Activated T-helper 1 cell treated with anti-CD3 and anti-CD28 coated beads, Interleukin-12 subunit alpha, Interleukin-12 subunit beta, Interleukin-2, Interleukin-4 antibody, amounts not matched to agents 30 ng/mL and 10 ng/mL and 1 ng/mL, durations not matched to agents 14 hours and 24 hours and 36 hours (primary cell): ENCODE results near the gene BNIPL. TPM values are rescaled to one million over a fixed set of nuclear protein-coding genes. Genes with fewer than 3 reads are reported as not detected.
A peak's percentile ranks its signal among the peaks of the same experiment; 100 is the strongest.

Experiments used
- DNase-seq: peaks from one replicate; pipeline ENCODE4 v3.0.0; 2021; ENCODE audit warnings: low spot score
- H3K27ac Mint-ChIP-seq: one replicate; pipeline ENCODE4 v1.8.0; 2021; ENCODE audit warnings: mild to moderate bottlenecking, mixed read lengths
- H3K27me3 Mint-ChIP-seq: one replicate; pipeline ENCODE4 v1.8.0; 2022; ENCODE audit warnings: mild to moderate bottlenecking, moderate library complexity, mixed read lengths; ENCODE audit not compliant: insufficient read depth
- H3K36me3 Mint-ChIP-seq: one replicate; pipeline ENCODE4 v1.8.0; 2021; ENCODE audit warnings: low read depth, mixed read lengths
- H3K4me1 Mint-ChIP-seq: one replicate; pipeline ENCODE4 v1.8.0; 2021; ENCODE audit warnings: low read depth, mixed read lengths
- H3K4me3 Mint-ChIP-seq: one replicate; pipeline ENCODE4 v1.8.0; 2021; ENCODE audit warnings: mild to moderate bottlenecking, moderate library complexity, mixed read lengths
- H3K9me3 Mint-ChIP-seq: one replicate; pipeline ENCODE4 v1.8.0; 2021; ENCODE audit warnings: mixed read lengths
- intact Hi-C: fragments of 100-400 bp; cut with micrococcal nuclease; formaldehyde crosslinking; loops from one replicate; pipeline ENCODE4 v1.15.1; 2024
- total RNA-seq: library from RNA; stranded (reverse); gene quantifications from 2 replicates; pipeline ENCODE4 v1.2.3, GENCODE V29; 2022

The BNIPL gene
- total RNA-seq, 1 donor from 2014 or later, result 0.70 TPM

GRCh38 chr1:151002051-151002450 is 34.3 kb upstream of the BNIPL start:
- Mint-ChIP-seq H3K4me3 (peak overlapping the region; percentile 45), H3K4me1 (peaks cover 57% of the 10 kb centered on the region), H3K36me3 (peaks cover 20% of the 10 kb centered on the region), H3K27ac (peak overlapping the region; percentile 61), H3K9me3 (no peaks in the 10 kb centered on the region), H3K27me3 (no peaks in the 10 kb centered on the region)
- no peak for DNase-seq
- intact Hi-C loops, result loop anchor here (10.0 kb wide), 1 partner anchor 127 kb away; the partner anchor contains the start of gene ARNT

DNA sequence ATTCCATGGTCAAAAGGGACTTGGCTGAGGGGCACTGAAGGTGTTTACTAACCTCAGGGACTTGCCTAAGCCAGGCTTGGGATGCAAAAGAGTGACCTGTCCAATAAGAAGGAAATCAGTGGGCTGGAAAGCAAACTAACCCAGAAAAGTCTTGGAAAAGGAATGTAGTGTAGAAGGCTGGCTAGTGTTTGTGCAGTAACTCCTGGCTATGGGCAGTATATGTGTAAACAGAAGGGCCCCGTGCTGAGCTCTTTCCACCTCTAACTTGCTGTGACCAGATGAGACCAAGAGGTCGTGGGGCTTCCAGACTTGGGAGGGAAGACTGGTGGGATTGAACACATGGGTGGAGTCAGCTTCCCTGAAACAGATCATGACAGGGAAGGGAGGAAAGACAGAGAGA is 33.8 kb upstream of the BNIPL start:
- DNase-seq, result no peak
- intact Hi-C loops, result loop anchor here (10.0 kb wide), 1 partner anchor 128 kb away; the partner anchor contains the start of gene ARNT
- H3K9me3 Mint-ChIP-seq, result no peaks in the 10 kb centered on the region
- H3K4me3 Mint-ChIP-seq, result peak overlapping the region; percentile 76
- peaks cover 18% of the 10 kb centered on the region for H3K36me3 Mint-ChIP-seq
- H3K27me3 Mint-ChIP-seq, result no peaks in the 10 kb centered on the region
- peak overlapping the region; percentile 74 for H3K27ac Mint-ChIP-seq
- peaks cover 63% of the 10 kb centered on the region for H3K4me1 Mint-ChIP-seq

DNA sequence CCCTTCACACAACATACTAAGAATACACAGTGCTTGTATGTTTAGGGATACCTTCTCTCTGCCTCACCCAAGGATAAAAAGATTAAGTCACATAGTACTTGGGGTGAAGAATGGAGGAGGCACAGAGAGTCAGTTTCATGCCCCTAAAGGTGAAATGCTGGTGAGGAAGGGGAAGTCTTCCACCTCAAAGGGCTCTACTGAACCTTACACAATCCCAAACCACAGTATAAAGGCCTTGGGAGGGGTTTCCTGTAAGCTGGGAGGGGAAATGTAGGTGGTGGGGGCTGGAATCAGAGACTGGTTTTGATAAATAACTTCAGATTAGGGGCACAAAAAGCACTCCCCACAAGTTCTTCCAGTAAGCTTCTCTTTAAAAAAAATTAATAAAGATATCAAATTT is 33.2 kb upstream of the BNIPL start:
- intact Hi-C loops, result loop anchor here (10.0 kb wide), 1 partner anchor 128 kb away; the partner anchor contains the start of gene ARNT
- Mint-ChIP-seq H3K27ac (peak overlapping the region; percentile 74), H3K9me3 (no peaks in the 10 kb centered on the region), H3K27me3 (no peaks in the 10 kb centered on the region), H3K4me3 (peak overlapping the region; percentile 76), H3K36me3 (peaks cover 18% of the 10 kb centered on the region), H3K4me1 (peaks cover 68% of the 10 kb centered on the region)
- no peak for DNase-seq

DNA sequence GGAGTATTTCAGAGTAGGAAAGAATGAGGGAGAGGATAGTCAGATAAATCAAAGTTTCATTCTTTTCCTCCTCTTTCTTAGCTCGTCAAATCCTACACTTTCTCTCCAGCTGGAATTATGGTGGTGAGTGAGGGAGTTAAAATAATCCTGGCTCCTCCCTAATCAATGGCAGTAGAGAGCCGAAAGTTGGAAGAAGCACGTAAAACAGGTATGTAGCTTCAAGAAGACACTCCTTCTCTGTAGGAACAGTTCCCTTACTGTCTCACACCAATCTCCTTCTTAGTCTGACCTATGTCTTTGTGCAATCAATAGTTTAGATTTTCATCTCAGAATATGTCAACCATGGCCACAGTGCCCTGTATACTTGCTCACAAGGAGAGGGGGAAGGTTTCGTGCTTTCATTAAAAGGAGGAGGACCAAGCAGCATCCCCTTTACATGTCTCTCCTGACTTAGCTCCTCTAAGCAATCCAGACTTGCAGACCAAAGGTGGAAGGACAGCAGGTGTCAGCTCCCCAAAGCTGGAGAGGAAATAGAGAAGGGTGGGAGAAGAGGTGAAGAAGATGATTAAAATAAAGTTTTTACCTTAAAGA is 30.6 kb upstream of the BNIPL start:
- intact Hi-C loops, result loop anchor here (1.0 to 10.0 kb wide), 4 partner anchors 27 to 519 kb away; partner anchors contain the start of genes ARNT and TARS2
- DNase-seq, result no peak
- Mint-ChIP-seq H3K9me3 (no peaks in the 10 kb centered on the region), H3K27me3 (no peaks in the 10 kb centered on the region), H3K4me1 (peaks cover 89% of the 10 kb centered on the region), H3K4me3 (peak overlapping the region; percentile 100), H3K36me3 (peaks cover 16% of the 10 kb centered on the region), H3K27ac (peak overlapping the region; percentile 96)

GRCh38 chr1:151006327-151007052 is 29.9 kb upstream of the BNIPL start, which contains the start of gene MINDY1:
TSS of gene MINDY1 (minus strand) at chr1:151006902. CDS start at chr1:151002617, 4,285 bp downstream.
- peak within 1 kb of the TSS; percentile 100 for H3K4me3 Mint-ChIP-seq
- no peaks in the 10 kb centered on the region for H3K9me3 Mint-ChIP-seq
- H3K27me3 Mint-ChIP-seq, result no peaks in the 10 kb centered on the region
- H3K4me1 Mint-ChIP-seq, result peaks cover 93% of the 10 kb centered on the region
- peak; percentile 24 for DNase-seq
- peaks cover 15% of the 10 kb centered on the region for H3K36me3 Mint-ChIP-seq
- peak within 1 kb of the TSS; percentile 96 for H3K27ac Mint-ChIP-seq
- intact Hi-C loops, result loop anchor here (1.0 to 10.0 kb wide), 4 partner anchors 27 to 519 kb away; partner anchors contain the start of genes ARNT and TARS2

DNA sequence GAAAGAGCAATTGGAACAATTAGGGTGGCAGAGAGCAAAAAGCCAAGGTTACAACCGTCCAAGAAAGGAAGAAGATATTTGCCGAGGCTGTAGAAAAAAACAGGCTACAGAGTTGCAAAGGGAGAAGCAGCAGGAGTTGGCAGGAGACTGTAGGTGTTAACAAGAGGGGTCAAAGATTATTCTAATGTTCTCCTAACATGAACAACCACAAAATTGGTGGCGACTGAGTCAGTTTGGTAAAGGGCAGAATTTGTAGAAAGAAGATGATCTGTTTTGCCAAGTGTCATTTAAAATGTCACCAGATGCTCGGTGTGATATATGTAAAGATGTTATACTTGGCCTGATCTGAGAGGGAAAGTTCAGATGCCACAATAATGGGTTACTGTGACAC is 28.5 kb upstream of the BNIPL start:
- no peak for DNase-seq
- Mint-ChIP-seq H3K36me3 (peaks cover 8% of the 10 kb centered on the region), H3K27me3 (no peaks in the 10 kb centered on the region), H3K4me1 (peaks cover 80% of the 10 kb centered on the region), H3K4me3 (peak overlapping the region; percentile 100), H3K27ac (peak overlapping the region; percentile 96), H3K9me3 (no peaks in the 10 kb centered on the region)
- intact Hi-C loops, result loop anchor here (1.0 to 10.0 kb wide), 16 partner anchors 12 to 739 kb away; partner anchors contain the start of genes APH1A, ARNT, CERS2 and ENSA

GRCh38 chr1:151008244-151009205 is 27.9 kb upstream of the BNIPL start, which contains the start of gene PRUNE1:
TSS of gene PRUNE1 (plus strand) at chr1:151008449. CDS start at chr1:151008633, 184 bp downstream.
- intact Hi-C loops, result loop anchor here (1.0 to 10.0 kb wide), 15 partner anchors 12 to 740 kb away; partner anchors contain the start of genes APH1A, ARNT, CERS2 and ENSA
- Mint-ChIP-seq H3K4me1 (peaks cover 79% of the 10 kb centered on the region), H3K4me3 (peak within 1 kb of the TSS; percentile 100), H3K27me3 (no peaks in the 10 kb centered on the region), H3K36me3 (peaks cover 6% of the 10 kb centered on the region), H3K9me3 (no peaks in the 10 kb centered on the region), H3K27ac (peak within 1 kb of the TSS; percentile 96)
- peak; percentile 94 for DNase-seq

GRCh38 chr1:151009206-151009587 is 27.2 kb upstream of the BNIPL start:
- intact Hi-C loops, result loop anchor here (2.0 to 10.0 kb wide), 5 partner anchors 16 to 740 kb away; partner anchors contain the start of genes APH1A, ARNT, TARS2 and ZNF687
- Mint-ChIP-seq H3K4me1 (peaks cover 75% of the 10 kb centered on the region), H3K27ac (peak overlapping the region; percentile 96), H3K27me3 (no peaks in the 10 kb centered on the region), H3K9me3 (no peaks in the 10 kb centered on the region), H3K4me3 (peak overlapping the region; percentile 100), H3K36me3 (peaks cover 6% of the 10 kb centered on the region)
- DNase-seq, result no peak

DNA sequence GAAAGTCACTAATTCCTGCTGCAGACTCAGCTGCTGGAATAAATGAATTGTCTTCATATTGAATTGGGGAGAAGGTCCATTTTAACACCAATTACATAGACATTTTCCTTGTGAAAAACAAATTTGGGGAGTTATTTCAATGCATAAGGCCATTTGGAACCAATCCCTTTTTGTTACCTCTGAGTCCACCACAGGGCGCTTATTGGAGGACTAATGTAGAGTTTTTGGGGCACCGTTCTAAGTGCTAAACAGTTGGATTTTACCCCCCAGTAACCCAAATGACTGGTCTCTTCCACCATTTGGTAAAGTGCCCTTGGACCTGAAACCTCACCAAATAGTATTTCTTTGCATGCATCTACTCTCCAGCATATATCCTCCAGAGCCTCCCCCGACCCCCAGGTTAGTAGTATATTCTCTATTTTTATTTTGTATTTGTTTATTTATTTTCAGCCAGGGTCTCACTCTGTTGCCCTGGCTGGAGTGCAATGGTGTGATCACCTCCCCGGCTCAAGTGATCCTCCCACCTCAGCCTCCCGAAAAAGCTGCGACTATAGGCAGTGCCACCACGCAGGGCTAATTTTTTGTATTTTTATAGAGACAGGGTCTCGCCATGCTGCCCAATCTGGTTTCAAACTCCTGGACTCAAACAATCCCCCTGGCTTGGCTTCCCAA is 26.6 kb upstream of the BNIPL start:
- Mint-ChIP-seq H3K27me3 (no peaks in the 10 kb centered on the region), H3K9me3 (no peaks in the 10 kb centered on the region), H3K36me3 (peaks cover 6% of the 10 kb centered on the region), H3K27ac (no peak overlapping the region), H3K4me1 (peaks cover 68% of the 10 kb centered on the region), H3K4me3 (peak overlapping the region; percentile 100)
- no peak for DNase-seq
- intact Hi-C loops, result loop anchor here (2.0 to 10.0 kb wide), 5 partner anchors 15 to 741 kb away; partner anchors contain the start of genes APH1A, ARNT, TARS2 and ZNF687

DNA sequence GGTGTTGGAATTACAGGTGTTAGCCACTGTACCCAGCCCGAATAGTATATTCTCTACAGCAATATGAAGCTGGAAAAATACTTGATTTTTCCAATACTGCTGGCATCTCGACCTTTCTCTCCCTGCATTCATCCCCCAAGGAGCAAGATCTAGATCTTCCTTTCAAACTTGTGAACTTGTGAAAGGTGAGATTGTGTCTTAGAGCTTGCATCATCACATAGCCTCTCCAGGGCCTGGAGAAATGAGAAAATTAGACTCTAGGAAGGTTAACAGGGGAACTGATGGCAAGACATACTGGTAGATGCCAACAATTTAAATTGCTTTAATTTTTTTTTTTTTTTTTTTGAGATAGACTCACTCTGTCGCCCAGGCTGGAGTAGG is 26.1 kb upstream of the BNIPL start:
- Mint-ChIP-seq H3K36me3 (peaks cover 6% of the 10 kb centered on the region), H3K9me3 (no peaks in the 10 kb centered on the region), H3K27ac (no peak overlapping the region), H3K4me1 (peaks cover 63% of the 10 kb centered on the region), H3K27me3 (no peaks in the 10 kb centered on the region), H3K4me3 (no peak overlapping the region)
- DNase-seq, result no peak
- intact Hi-C loops, result no loop called here

- no peak for DNase-seq
- Mint-ChIP-seq H3K27ac (no peak overlapping the region), H3K4me1 (peaks cover 54% of the 10 kb centered on the region), H3K4me3 (no peak overlapping the region), H3K9me3 (no peaks in the 10 kb centered on the region), H3K27me3 (no peaks in the 10 kb centered on the region), H3K36me3 (peaks cover 6% of the 10 kb centered on the region)
- intact Hi-C loops, result no loop called here
Measured at GRCh38 chr1:151011154-151011850, 25.1 kb upstream of the BNIPL start.
